CD8-positive, alpha-beta memory T cell (primary cell): ENCODE data around the gene FHIT. TPM values are rescaled to one million over a fixed set of nuclear protein-coding genes. Genes with fewer than 3 reads are reported as not detected.
"Not testable (repeated sequence)": the region's sequence is repeated elsewhere in the genome, so short reads cannot be mapped to it uniquely, and the experiment has no call there.

Source experiments
- CTCF ChIA-PET: fragments of 350-600 bp; sonication (Branson Sonifier 250); formaldehyde crosslinking; loops from one replicate; lab custom pipeline; 2021; ENCODE audit warnings: antibody characterized with exemption; lab: Charles Lee
- POLR2A ChIA-PET: fragments of 350-600 bp; sonication (Branson Sonifier 250); formaldehyde crosslinking; loops from one replicate; lab custom pipeline; 2021; ENCODE audit warnings: antibody characterized with exemption; lab: Charles Lee
- DNase-seq, 5 donors: peaks; one replicate each; pipeline versions ENCODE4 v3.0.0 to v3.0.0-alpha.2; 2020 to 2022; ENCODE audit warnings: mixed read lengths in 1 of 5
- H3K27ac ChIP-seq: one replicate; pipeline ENCODE4 v1.7.0; 2013; ENCODE audit warnings: low read depth, mild to moderate bottlenecking, low read length, moderate library complexity
- H3K27me3 ChIP-seq: 2 replicates; pipeline ENCODE4 v1.7.0; 2013; ENCODE audit warnings: low read length, mild to moderate bottlenecking; ENCODE audit not compliant: insufficient read depth, poor library complexity, severe bottlenecking
- H3K36me3 ChIP-seq: 2 replicates; pipeline ENCODE4 v1.7.0; 2013; ENCODE audit warnings: mild to moderate bottlenecking, low read length, moderate library complexity; ENCODE audit not compliant: insufficient read depth
- H3K4me1 ChIP-seq: 2 replicates; pipeline ENCODE4 v1.7.0; 2013; ENCODE audit warnings: mild to moderate bottlenecking, low read length, moderate library complexity; ENCODE audit not compliant: insufficient read depth
- H3K4me3 ChIP-seq: 2 replicates; pipeline ENCODE4 v1.7.0; 2013; ENCODE audit warnings: mild to moderate bottlenecking, low read length
- H3K9me3 ChIP-seq: 2 replicates; pipeline ENCODE4 v1.7.0; 2013; ENCODE audit warnings: mild to moderate bottlenecking, low read length
- H3K27ac Mint-ChIP-seq, 8 donors: one replicate each; pipeline ENCODE4 v1.8.0; 2020 to 2021; ENCODE audit warnings: mixed read lengths in 8 of 8, mild to moderate bottlenecking in 6 of 8, inconsistent platforms in 3 of 8, moderate library complexity in 3 of 8
- H3K27me3 Mint-ChIP-seq, 2 donors: one replicate each; pipeline ENCODE4 v1.8.0; 2020 to 2021; ENCODE audit warnings: mixed read lengths in 2 of 2, mild to moderate bottlenecking in 1 of 2, moderate library complexity in 1 of 2
- H3K36me3 Mint-ChIP-seq, 3 donors: one replicate each; pipeline ENCODE4 v1.8.0; 2020 to 2021; ENCODE audit warnings: mixed read lengths in 3 of 3, inconsistent platforms in 1 of 3, mild to moderate bottlenecking in 1 of 3
- H3K4me1 Mint-ChIP-seq, 3 donors: one replicate each; pipeline ENCODE4 v1.8.0; 2020 to 2021; ENCODE audit warnings: mixed read lengths in 3 of 3, inconsistent platforms in 1 of 3, mild to moderate bottlenecking in 1 of 3
- H3K4me3 Mint-ChIP-seq, 7 donors: one replicate each; pipeline ENCODE4 v1.8.0; 2020 to 2021; ENCODE audit warnings: mixed read lengths in 7 of 7, mild to moderate bottlenecking in 6 of 7, moderate library complexity in 4 of 7, inconsistent platforms in 2 of 7
- H3K9me3 Mint-ChIP-seq, 5 donors: one replicate each; pipeline ENCODE4 v1.8.0; 2020 to 2022; ENCODE audit warnings: mixed read lengths in 5 of 5, mild to moderate bottlenecking in 3 of 5, moderate library complexity in 2 of 5, inconsistent platforms in 1 of 5
- polyA plus RNA-seq: library from polyadenylated mRNA; unstranded; fragments of 300-500 nt; fragmentation: Illumina TruSeq; gene quantifications from one replicate; pipeline ENCODE4 v1.2.3, GENCODE V29; 2021
- total RNA-seq, 2 experiments: library from RNA; stranded (reverse); gene quantifications; one replicate each; pipeline ENCODE4 v1.2.3, GENCODE V29; 2021

The FHIT gene
- total and polyA plus RNA-seq, 3 experiments from 2014 or later = 4.1 to 7.4 (median 4.2) TPM

DNA sequence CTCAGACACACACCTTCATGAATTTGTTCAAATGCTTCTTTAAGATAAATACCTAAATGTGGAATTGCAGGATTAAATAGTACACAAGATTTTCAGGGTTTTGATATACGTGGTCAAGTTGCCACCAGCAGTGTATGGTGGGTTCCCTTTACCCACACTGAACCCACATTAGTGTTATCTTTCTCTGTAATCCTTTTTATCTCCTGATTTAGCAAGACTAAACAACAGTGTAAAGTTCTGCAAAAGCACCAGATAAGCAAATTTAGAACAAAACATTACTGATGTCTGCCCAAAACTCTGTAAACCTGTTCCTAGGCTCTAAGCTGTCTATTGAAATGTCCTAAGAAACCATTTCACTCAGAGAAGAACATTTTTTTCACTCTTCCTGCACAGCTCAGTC lies 352.9 kb downstream of the FHIT start:
- peaks cover 0 to 8% (median 0%) of the 10 kb centered on the region in 5 donors for H3K9me3 Mint-ChIP-seq
- Histone ChIP-seq H3K27me3 (no peaks in the 10 kb centered on the region), H3K27ac (no peak overlapping the region), H3K4me1 (no peaks in the 10 kb centered on the region), H3K9me3 (no peaks in the 10 kb centered on the region), H3K36me3 (no peaks in the 10 kb centered on the region), H3K4me3 (no peak overlapping the region)
- H3K27me3 Mint-ChIP-seq = peaks cover 0 to 3% of the 10 kb centered on the region in 2 donors
- H3K36me3 Mint-ChIP-seq = no peaks in the 10 kb centered on the region
- no peak overlapping the region for H3K4me3 Mint-ChIP-seq
- DNase-seq = no peak
- H3K4me1 Mint-ChIP-seq = no peaks in the 10 kb centered on the region
- H3K27ac Mint-ChIP-seq = no peak overlapping the region
- CTCF ChIA-PET = no interaction called here
- POLR2A ChIA-PET = no interaction called here

DNA sequence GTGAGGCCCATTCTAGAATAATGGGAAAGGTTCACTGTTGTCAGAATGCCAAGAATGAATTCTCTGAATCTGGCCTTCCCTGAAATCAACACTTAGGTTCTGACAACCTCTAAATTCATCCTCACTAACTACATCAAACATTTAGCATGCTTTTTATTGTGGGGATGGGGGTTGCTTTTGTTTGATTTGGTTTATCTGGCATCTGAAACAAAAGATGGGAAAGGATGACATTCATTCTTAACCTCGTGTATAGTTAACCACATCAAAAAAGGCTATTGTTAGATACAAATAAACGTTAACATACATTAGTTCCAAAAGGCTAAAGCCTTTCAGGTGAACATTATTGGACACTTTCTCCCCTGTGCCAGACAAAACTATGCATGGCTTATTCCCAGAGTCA lies 357.3 kb downstream of the FHIT start:
- no peaks in the 10 kb centered on the region for H3K27me3 ChIP-seq
- Mint-ChIP-seq H3K27me3 (peaks cover 0 to 2% of the 10 kb centered on the region in 2 donors), H3K27ac (no peak overlapping the region), H3K9me3 (peaks cover 0 to 10% (median 2%) of the 10 kb centered on the region in 5 donors), H3K4me1 (no peaks in the 10 kb centered on the region), H3K36me3 (peaks cover 0 to 3% (median 0%) of the 10 kb centered on the region in 3 donors), H3K4me3 (no peak overlapping the region)
- no peak overlapping the region for H3K4me3 ChIP-seq
- POLR2A ChIA-PET = no interaction called here
- no peaks in the 10 kb centered on the region for H3K4me1 ChIP-seq
- no peaks in the 10 kb centered on the region for H3K36me3 ChIP-seq
- H3K27ac ChIP-seq = no peak overlapping the region
- CTCF ChIA-PET = no interaction called here
- no peak for DNase-seq
- H3K9me3 ChIP-seq = no peaks in the 10 kb centered on the region

DNA sequence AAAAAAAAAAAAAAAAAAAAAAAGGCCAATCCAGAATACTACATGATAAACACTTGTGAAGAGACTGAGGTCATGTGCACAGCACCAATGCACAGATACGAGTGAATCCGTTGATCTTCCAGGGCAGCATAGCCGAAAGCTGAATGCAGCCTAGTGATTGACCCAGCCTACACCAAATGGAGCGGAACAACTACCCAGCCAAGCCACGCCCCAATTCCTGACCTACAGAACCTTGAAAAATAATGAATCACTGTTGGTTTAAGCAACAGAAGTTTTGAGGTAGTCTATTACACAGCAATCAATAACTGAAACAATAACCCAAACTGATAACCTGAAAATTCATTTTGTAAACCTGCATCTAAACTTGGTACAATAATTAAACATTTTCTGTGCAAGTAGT lies 361.0 kb downstream of the FHIT start:
- H3K27me3 Mint-ChIP-seq = no peaks in the 10 kb centered on the region
- Histone ChIP-seq H3K4me1 (no peaks in the 10 kb centered on the region), H3K27me3 (no peaks in the 10 kb centered on the region), H3K9me3 (no peaks in the 10 kb centered on the region), H3K36me3 (no peaks in the 10 kb centered on the region), H3K27ac (no peak overlapping the region), H3K4me3 (no peak overlapping the region)
- ChIA-PET POLR2A (no interaction called here), CTCF (no interaction called here)
- DNase-seq = no peak
- no peaks in the 10 kb centered on the region for H3K4me1 Mint-ChIP-seq
- H3K36me3 Mint-ChIP-seq = peaks cover 0 to 6% (median 0%) of the 10 kb centered on the region in 3 donors
- no peak overlapping the region for H3K4me3 Mint-ChIP-seq
- H3K27ac Mint-ChIP-seq = no peak overlapping the region
- peaks cover 3 to 18% (median 6%) of the 10 kb centered on the region in 5 donors for H3K9me3 Mint-ChIP-seq

DNA sequence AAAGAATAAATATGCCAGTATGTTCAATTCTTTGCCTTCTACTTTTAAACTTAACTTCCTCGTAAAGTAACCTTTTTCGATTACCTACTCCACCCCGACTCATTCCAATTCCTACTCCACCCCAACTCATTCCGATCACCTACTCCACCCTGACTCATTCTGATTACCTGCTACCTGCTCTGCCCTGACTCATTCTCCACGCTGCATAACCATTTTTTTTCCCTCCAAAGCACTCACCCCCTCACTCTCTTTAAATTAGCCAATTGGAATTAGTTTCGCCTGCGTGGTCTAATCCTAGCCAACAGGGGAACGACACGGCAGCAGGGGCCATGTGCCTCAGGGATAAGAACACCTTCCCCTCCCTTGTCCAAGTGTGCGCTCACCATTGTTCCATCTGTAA lies 362.3 kb downstream of the FHIT start:
- H3K9me3 ChIP-seq, H3K4me1 ChIP-seq, H3K36me3 ChIP-seq, H3K4me1 Mint-ChIP-seq, H3K27ac Mint-ChIP-seq, H3K4me3 Mint-ChIP-seq, H3K27ac ChIP-seq, POLR2A ChIA-PET, H3K4me3 ChIP-seq, H3K27me3 Mint-ChIP-seq, CTCF ChIA-PET, H3K36me3 Mint-ChIP-seq, H3K27me3 ChIP-seq, DNase-seq: not testable (repeated sequence)
- peaks cover 4 to 15% (median 10%) of the 10 kb centered on the region in 5 donors for H3K9me3 Mint-ChIP-seq

DNA sequence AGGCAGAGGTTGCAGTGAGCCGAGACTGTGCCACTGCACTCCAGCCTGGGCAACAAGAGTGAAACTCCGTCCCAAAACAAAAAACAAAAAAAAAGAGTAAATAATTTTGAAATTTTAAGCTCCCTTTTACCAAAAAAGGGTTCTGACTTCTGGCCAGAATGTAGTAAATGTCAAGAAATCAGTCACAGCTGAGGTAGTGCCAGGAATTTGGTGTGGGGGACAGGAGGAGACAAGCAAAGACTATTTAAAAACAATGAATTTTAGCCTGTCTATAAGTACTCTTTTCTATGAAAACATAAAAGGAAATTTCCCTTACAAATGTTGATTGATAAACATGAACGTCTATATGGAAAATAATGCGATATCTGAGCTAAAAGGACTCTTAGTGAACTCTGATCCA lies 363.7 kb downstream of the FHIT start:
- Histone ChIP-seq H3K27ac (no peak overlapping the region), H3K4me1 (no peaks in the 10 kb centered on the region), H3K27me3 (no peaks in the 10 kb centered on the region), H3K9me3 (no peaks in the 10 kb centered on the region), H3K36me3 (no peaks in the 10 kb centered on the region), H3K4me3 (no peak overlapping the region)
- Mint-ChIP-seq H3K4me3 (no peak overlapping the region), H3K9me3 (peaks cover 6 to 23% (median 14%) of the 10 kb centered on the region in 5 donors), H3K36me3 (peaks cover 0 to 6% (median 0%) of the 10 kb centered on the region in 3 donors), H3K4me1 (no peaks in the 10 kb centered on the region), H3K27me3 (no peaks in the 10 kb centered on the region), H3K27ac (no peak overlapping the region)
- ChIA-PET CTCF (no interaction called here), POLR2A (no interaction called here)
- no peak for DNase-seq

DNA sequence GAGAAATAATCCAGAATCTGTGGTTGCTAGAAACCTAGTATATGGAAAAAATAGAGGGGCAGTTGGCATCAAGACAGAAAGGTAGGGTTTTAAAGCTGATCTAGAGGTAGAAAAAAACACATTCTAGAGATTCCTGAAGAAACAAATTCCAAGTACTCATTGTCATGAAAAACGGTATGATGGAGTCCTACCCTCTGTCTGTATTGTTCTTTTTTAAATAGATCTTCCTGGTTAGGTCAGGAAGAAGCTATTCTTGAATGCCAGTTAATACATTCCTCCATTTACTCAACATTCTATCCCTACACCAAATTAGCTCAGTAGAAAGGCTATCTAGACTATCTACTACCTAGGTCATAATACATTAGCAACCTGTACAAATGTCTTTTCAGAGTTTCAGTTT lies 364.7 kb downstream of the FHIT start:
- no peak overlapping the region for H3K27ac ChIP-seq
- no peaks in the 10 kb centered on the region for H3K9me3 ChIP-seq
- H3K4me3 Mint-ChIP-seq = no peak overlapping the region
- ChIA-PET POLR2A (no interaction called here), CTCF (no interaction called here)
- no peak overlapping the region for H3K27ac Mint-ChIP-seq
- DNase-seq = no peak
- peaks cover 0 to 6% (median 0%) of the 10 kb centered on the region in 3 donors for H3K36me3 Mint-ChIP-seq
- H3K4me1 ChIP-seq = no peaks in the 10 kb centered on the region
- no peaks in the 10 kb centered on the region for H3K27me3 ChIP-seq
- peaks cover 9 to 26% (median 17%) of the 10 kb centered on the region in 5 donors for H3K9me3 Mint-ChIP-seq
- H3K4me1 Mint-ChIP-seq = no peaks in the 10 kb centered on the region
- H3K4me3 ChIP-seq = no peak overlapping the region
- H3K27me3 Mint-ChIP-seq = peaks cover 0 to 1% of the 10 kb centered on the region in 2 donors
- no peaks in the 10 kb centered on the region for H3K36me3 ChIP-seq

DNA sequence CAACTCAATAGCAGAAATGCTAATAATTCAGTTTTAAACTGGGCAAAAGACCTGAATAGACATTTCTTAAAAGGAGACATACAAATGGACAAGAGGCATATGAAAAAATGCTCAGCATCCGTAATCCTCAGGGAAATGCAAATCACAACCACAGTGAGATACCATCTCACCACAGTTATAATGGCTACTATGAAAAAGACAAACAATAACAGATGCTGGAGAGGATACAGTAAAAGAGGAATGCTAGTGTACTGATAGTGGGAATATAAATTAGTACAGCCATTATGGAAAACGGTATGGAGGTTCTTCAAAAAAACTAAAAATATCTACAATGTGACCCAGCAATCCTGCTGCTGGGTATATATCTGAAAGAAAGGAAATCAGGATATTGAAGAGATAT lies 367.2 kb downstream of the FHIT start:
- H3K4me3 Mint-ChIP-seq = no peak overlapping the region
- H3K4me3 ChIP-seq = no peak overlapping the region
- no peaks in the 10 kb centered on the region for H3K9me3 ChIP-seq
- DNase-seq = no peak
- H3K27ac ChIP-seq = no peak overlapping the region
- no peaks in the 10 kb centered on the region for H3K4me1 ChIP-seq
- H3K36me3 ChIP-seq = no peaks in the 10 kb centered on the region
- peaks cover 23 to 41% (median 30%) of the 10 kb centered on the region in 5 donors for H3K9me3 Mint-ChIP-seq
- peaks cover 0 to 7% (median 0%) of the 10 kb centered on the region in 3 donors for H3K36me3 Mint-ChIP-seq
- no peaks in the 10 kb centered on the region for H3K4me1 Mint-ChIP-seq
- ChIA-PET POLR2A (no interaction called here), CTCF (no interaction called here)
- peaks cover 0 to 2% of the 10 kb centered on the region in 2 donors for H3K27me3 Mint-ChIP-seq
- peak overlapping the region in 1 of 8 donors; percentile 36 for H3K27ac Mint-ChIP-seq
- H3K27me3 ChIP-seq = no peaks in the 10 kb centered on the region

DNA sequence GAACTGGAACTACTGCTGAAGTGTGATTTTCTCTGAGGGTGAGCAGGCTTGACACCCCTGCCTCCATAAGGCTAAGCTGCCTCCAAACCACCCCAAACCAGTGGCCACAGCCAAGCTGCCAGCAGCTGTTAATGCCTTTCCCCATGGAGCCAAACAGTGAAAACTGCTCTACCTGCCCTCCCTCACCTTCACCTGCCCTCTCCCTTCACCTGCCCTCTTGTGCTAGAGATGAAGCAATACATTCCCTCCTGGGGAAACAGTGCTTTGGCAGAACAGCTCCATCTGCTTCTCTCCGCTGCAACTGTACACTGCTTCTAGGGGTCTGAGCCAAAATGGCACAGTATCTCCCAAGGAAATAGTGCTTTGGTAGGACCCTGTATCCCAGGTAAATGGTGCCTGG lies 374.1 kb downstream of the FHIT start:
- POLR2A ChIA-PET = no interaction called here
- H3K4me3 ChIP-seq = no peak overlapping the region

More for the DNA sequence above, 374.1 kb downstream of the FHIT start:
- Histone ChIP-seq H3K27me3 (no peaks in the 10 kb centered on the region), H3K36me3 (no peaks in the 10 kb centered on the region), H3K9me3 (no peaks in the 10 kb centered on the region), H3K27ac (no peak overlapping the region), H3K4me1 (no peaks in the 10 kb centered on the region)
- CTCF ChIA-PET = no interaction called here
- no peak for DNase-seq
- Mint-ChIP-seq H3K4me3 (no peak overlapping the region), H3K9me3 (peaks cover 19 to 30% (median 21%) of the 10 kb centered on the region in 5 donors), H3K36me3 (peaks cover 0 to 7% (median 1%) of the 10 kb centered on the region in 3 donors), H3K4me1 (no peaks in the 10 kb centered on the region), H3K27ac (no peak overlapping the region), H3K27me3 (peaks cover 0 to 2% of the 10 kb centered on the region in 2 donors)
